Gastrocnemius medialis (tissue), 4 donors: ENCODE results near the gene AKR1C3.

ENCODE experiments used
- CTCF ChIP-seq, 5 experiments: fragments of 450-650 bp in 3 of 5; fragments of 200-600 bp in 2 of 5; sonication (generic) in 2 of 5; IDR thresholded peaks in 4 of 5; conservative IDR thresholded peaks in 1 of 5; 1 replicate in 4 of 5; 2 replicates in 1 of 5; pipeline ENCODE4 v1.5.1; 2016 to 2019; ENCODE audit warnings: antibody characterized with exemption in 5 of 5, mild to moderate bottlenecking in 3 of 5, moderate library complexity in 3 of 5
- POLR2A ChIP-seq, 2 donors: fragments of 450-650 bp; IDR thresholded peaks; one replicate each; pipeline ENCODE4 v1.6.1; 2017; ENCODE audit warnings: antibody characterized with exemption in 2 of 2, mild to moderate bottlenecking in 2 of 2, moderate library complexity in 2 of 2

GRCh38 chr10:5105626-5106025 is 11.4 kb downstream of the AKR1C3 start:
- TF ChIP-seq CTCF (IDR thresholded peaks at IDR 0.05 in 4 of 5, conservative IDR thresholded peaks at IDR 0.05 in 1 of 5) (no peak), POLR2A (IDR thresholded peaks at IDR 0.05) (no peak)
